Heart left ventricle (tissue), 16 donors: Measurements from ENCODE around the gene CAMTA1. TPM values are rescaled to one million over a fixed set of nuclear protein-coding genes. Genes with fewer than 3 reads are reported as not detected.

Source experiments
- ATAC-seq, 4 donors: fragments of 200-7000 bp; cut with Tn5 transposase; one replicate each; pipeline ENCODE4 v1.9.1; 2020 to 2022; ENCODE audit warnings: moderate library complexity in 4 of 4, mild to moderate bottlenecking in 3 of 4, moderate number of reproducible peaks in 1 of 4
- DNase-seq, 5 donors: peaks; one replicate each; pipeline ENCODE4 v3.0.0-alpha.2; 2020
- H3K27ac ChIP-seq, 12 donors: fragments of 200-600 bp; sonication (generic) in 4 of 12; one replicate each; pipeline versions ENCODE4 v1.5.0 to v1.8.0; 2016 to 2022; ENCODE audit warnings: mild to moderate bottlenecking in 2 of 12
- H3K27me3 ChIP-seq, 9 donors: fragments of 200-600 bp; sonication (generic) in 2 of 9; one replicate each; pipeline versions ENCODE4 v1.5.1 to v1.8.0; 2016 to 2022; ENCODE audit warnings: mild to moderate bottlenecking in 3 of 9
- H3K36me3 ChIP-seq, 9 donors: fragments of 200-600 bp; sonication (generic) in 2 of 9; one replicate each; pipeline versions ENCODE4 v1.5.0 to v1.8.0; 2018 to 2022; ENCODE audit warnings: mild to moderate bottlenecking in 2 of 9
- H3K4me1 ChIP-seq, 12 donors: fragments of 200-600 bp; sonication (generic) in 4 of 12; one replicate each; pipeline versions ENCODE4 v1.5.0 to v1.8.0; 2016 to 2022; ENCODE audit warnings: mild to moderate bottlenecking in 3 of 12
- H3K4me3 ChIP-seq, 12 donors: fragments of 200-600 bp; sonication (generic) in 4 of 12; one replicate each; pipeline versions ENCODE4 v1.5.0 to v1.8.0; 2017 to 2022; ENCODE audit warnings: mild to moderate bottlenecking in 9 of 12, moderate library complexity in 4 of 12
- H3K9me3 ChIP-seq, 12 donors: fragments of 200-600 bp; sonication (generic) in 4 of 12; one replicate each; pipeline versions ENCODE4 v1.5.0 to v1.8.0; 2016 to 2022; ENCODE audit warnings: mild to moderate bottlenecking in 1 of 12
- CTCF ChIP-seq, 12 donors: fragments of 200-600 bp; sonication (generic) in 4 of 12; IDR thresholded peaks; one replicate each; pipeline versions ENCODE4 v1.5.0 to v1.8.0; 2018 to 2022; ENCODE audit warnings: antibody characterized with exemption in 12 of 12, mild to moderate bottlenecking in 5 of 12
- POLR2A ChIP-seq, 2 donors: fragments of 450-650 bp; IDR thresholded peaks; one replicate each; pipeline ENCODE4 v1.6.1; 2017; ENCODE audit warnings: antibody characterized with exemption in 2 of 2, mild to moderate bottlenecking in 2 of 2, moderate library complexity in 2 of 2
- WGBS, 4 donors: extraction: QIAGEN DNeasy Blood & Tissue Kit in 2 of 4; methylation state at CpG; one replicate each; pipeline versions ENCODE4 v1.1.5 to v1.1.7; 2013 to 2018; 5-methylcytosine and 5-hydroxymethylcytosine counted together
- intact Hi-C, 10 donors: fragments of 100-400 bp; cut with DNase I; formaldehyde crosslinking; loops; one replicate each; pipeline versions ENCODE4 v1.11.1 to v1.14.2; 2022
- polyA plus RNA-seq, 2 donors: library from polyadenylated mRNA; stranded (reverse); fragments of 200-250 nt; gene quantifications; one replicate each; pipeline ENCODE4 v1.2.3, GENCODE V29; 2013
- total RNA-seq, 9 donors: library from RNA; depleted of rRNA in 2 of 9; stranded (reverse); fragments of >200 nt in 2 of 9; fragmentation: NEBNext Ultra II Directional in 3 of 9; extraction: Animal tissue kit (Norgen Biotek cat#: 25700) in 3 of 9; gene quantifications; one replicate each; pipeline versions ENCODE4 v1.1.0 to v1.2.4, GENCODE V29; 2016 to 2023
- donor health status: ischemic (EF 13 %, LVEDD 7.1; RV severe dilation, severe dysfunction).
- donor health status: healthy with polysubstance abuse.
- donor health status: DM: no; HTN: yes; CAD: no.
- donor health status: DM: no; HTN: no; CAD: no.
- donor health status: ischemic (EF 25% LVEDD 6.9; RV normal size, moderate dysfunction).
- donor health status: ischemic (EF 25% LVEDD 5.7; RV mildly dilated, moderate dysfunction).
- donor health status: healthy.
- donor health status: DM: yes; HTN: yes; CAD: no.
- donor health status: ischemic (EF 35%, LVEDD 5.7; RV mildly dilated, moderate dysfunction).
- donor health status: nonischemic (EF 11% LVEDD 7.7; RV severe dilation, severe dysfunction).
- donor health status: DM: yes; HTN: yes; CAD: no.
- donor health status: PGD.
- donor health status: ischemic (EF 29% LVEDD 5.4; RV normal size, mild dysfunction).
- donor health status: nonischemic (EF 23%, LVEDD 6.1; RV moderate dilation, normal function).

Gene CAMTA1
- total and polyA plus RNA-seq, 11 donors, result 114 to 303 (median 137) TPM

- Histone ChIP-seq H3K4me3 (no peak overlapping the region), H3K36me3 (no peaks in the 10 kb centered on the region), H3K4me1 (peaks cover 0 to 10% (median 0%) of the 10 kb centered on the region in 12 donors), H3K27me3 (peaks cover 0 to 3% (median 0%) of the 10 kb centered on the region in 9 donors), H3K27ac (no peak overlapping the region), H3K9me3 (no peaks in the 10 kb centered on the region)
- intact Hi-C loops, result no loop called here
- ATAC-seq, result no peak
- WGBS, 4 donors, result 74 to 84% (median 80%) methylated on average over 7 of the region's 7 CpGs
- peak in 1 of 5 donors; percentile 3 for DNase-seq
- no peak for TF ChIP-seq POLR2A (IDR thresholded peaks at IDR 0.05)
- no peak for TF ChIP-seq CTCF (IDR thresholded peaks at IDR 0.05)
Observed at GRCh38 chr1:7540816-7541215, 755.6 kb downstream of the CAMTA1 start.

GRCh38 chr1:7541629-7542028 is 756.4 kb downstream of the CAMTA1 start:
- H3K27me3 ChIP-seq, result no peaks in the 10 kb centered on the region
- ATAC-seq, result no peak
- TF ChIP-seq POLR2A (IDR thresholded peaks at IDR 0.05), result no peak
- TF ChIP-seq CTCF (IDR thresholded peaks at IDR 0.05), result no peak
- H3K36me3 ChIP-seq, result no peaks in the 10 kb centered on the region
- H3K9me3 ChIP-seq, result no peaks in the 10 kb centered on the region
- H3K4me3 ChIP-seq, result no peak overlapping the region
- intact Hi-C loops, result no loop called here
- DNase-seq, result peak in 3 of 5 donors; percentile 13 to 35 (median 20)
- peaks cover 0 to 10% (median 0%) of the 10 kb centered on the region in 12 donors for H3K4me1 ChIP-seq
- no peak overlapping the region for H3K27ac ChIP-seq
- WGBS, 4 donors, result 73 to 82% (median 76%) methylated on average over 11 of the region's 11 CpGs

GRCh38 chr1:7543718-7544090 is 758.5 kb downstream of the CAMTA1 start:
- 52 to 66% (median 59%) methylated on average over 3 of the region's 3 CpGs for WGBS, 4 donors
- intact Hi-C loops, result no loop called here
- Histone ChIP-seq H3K9me3 (no peaks in the 10 kb centered on the region), H3K27me3 (no peaks in the 10 kb centered on the region), H3K36me3 (no peaks in the 10 kb centered on the region), H3K4me1 (peaks cover 0 to 10% (median 0%) of the 10 kb centered on the region in 12 donors), H3K4me3 (no peak overlapping the region), H3K27ac (peak overlapping the region in 3 of 12 donors; percentile 17 to 24 (median 22))
- DNase-seq (no peak), ATAC-seq (no peak)
- TF ChIP-seq CTCF (IDR thresholded peaks at IDR 0.05) (no peak), POLR2A (IDR thresholded peaks at IDR 0.05) (no peak)

- WGBS, 4 donors, result 53 to 59% (median 54%) methylated on average over 10 of the region's 10 CpGs
- Histone ChIP-seq H3K9me3 (peaks cover 0 to 9% (median 0%) of the 10 kb centered on the region in 12 donors), H3K27me3 (no peaks in the 10 kb centered on the region), H3K36me3 (no peaks in the 10 kb centered on the region), H3K4me1 (peaks cover 0 to 41% (median 12%) of the 10 kb centered on the region in 12 donors), H3K4me3 (no peak overlapping the region), H3K27ac (peak overlapping the region in 1 of 12 donors; percentile 1)
- peak in 2 of 4 donors; percentile 33 to 55 for ATAC-seq
- intact Hi-C loops, result loop anchor here in 1 of 10 donors (10.0 kb wide), 1 partner anchor 95 kb away; no protein-coding TSS in a partner anchor
- TF ChIP-seq CTCF (IDR thresholded peaks at IDR 0.05) (no peak), POLR2A (IDR thresholded peaks at IDR 0.05) (no peak)
- peak in 2 of 5 donors; percentile 13 to 28 for DNase-seq
Observed at GRCh38 chr1:7549277-7550161, 764.3 kb downstream of the CAMTA1 start.
